Measurements from ENCODE around the gene MAP3K7CL. TPM values are rescaled to one million over a fixed set of nuclear protein-coding genes. Genes with fewer than 3 reads are reported as not detected.

The MAP3K7CL gene
- total RNA-seq, 1 donor from 2014 or later = 1.2 TPM

- H3K9me3 Mint-ChIP-seq (ENCODE audit: unreplicated experiment) = peaks cover 1% of the 10 kb centered on the region
- no peaks in the 10 kb centered on the region for H3K27me3 Mint-ChIP-seq (ENCODE audit: unreplicated experiment)
- no peaks in the 10 kb centered on the region for H3K4me1 Mint-ChIP-seq (ENCODE audit: low read depth, unreplicated experiment)
- no peak for TF ChIP-seq CTCF (IDR thresholded peaks at IDR 0.05; ENCODE audit: partially characterized antibody, unreplicated experiment)
- DNase-seq = no peak
- H3K27ac Mint-ChIP-seq (ENCODE audit: unreplicated experiment) = no peak overlapping the region
- no peak overlapping the region for H3K4me3 Mint-ChIP-seq (ENCODE audit: unreplicated experiment)
- no peaks in the 10 kb centered on the region for H3K36me3 Mint-ChIP-seq (ENCODE audit: unreplicated experiment)
These were observed 53.6 kb downstream of the MAP3K7CL start for GRCh38 chr21:29184037-29184436.

- no peak for TF ChIP-seq CTCF (IDR thresholded peaks at IDR 0.05; ENCODE audit: partially characterized antibody, unreplicated experiment)
- Mint-ChIP-seq H3K27me3 (ENCODE audit: unreplicated experiment) (no peaks in the 10 kb centered on the region), H3K27ac (ENCODE audit: unreplicated experiment) (no peak overlapping the region), H3K4me3 (ENCODE audit: unreplicated experiment) (no peak overlapping the region), H3K9me3 (ENCODE audit: unreplicated experiment) (peaks cover 1% of the 10 kb centered on the region), H3K36me3 (ENCODE audit: unreplicated experiment) (no peaks in the 10 kb centered on the region), H3K4me1 (ENCODE audit: low read depth, unreplicated experiment) (no peaks in the 10 kb centered on the region)
- DNase-seq = no peak
These were observed 54.7 kb downstream of the MAP3K7CL start for GRCh38 chr21:29185172-29185571.

- no peak for DNase-seq
- no peaks in the 10 kb centered on the region for H3K4me1 Mint-ChIP-seq (ENCODE audit: low read depth, unreplicated experiment)
- H3K36me3 Mint-ChIP-seq (ENCODE audit: unreplicated experiment) = no peaks in the 10 kb centered on the region
These were observed 55.2 kb downstream of the MAP3K7CL start for GRCh38 chr21:29185633-29186032.

GRCh38 chr21:29186246-29186645, 55.8 kb downstream of the MAP3K7CL start:
- Mint-ChIP-seq H3K4me3 (ENCODE audit: unreplicated experiment) (no peak overlapping the region), H3K4me1 (ENCODE audit: low read depth, unreplicated experiment) (no peaks in the 10 kb centered on the region)

More at GRCh38 chr21:29185633-29186032, 55.2 kb downstream of the MAP3K7CL start:
- no peaks in the 10 kb centered on the region for H3K27me3 Mint-ChIP-seq (ENCODE audit: unreplicated experiment)
- no peak overlapping the region for H3K27ac Mint-ChIP-seq (ENCODE audit: unreplicated experiment)
- H3K9me3 Mint-ChIP-seq (ENCODE audit: unreplicated experiment) = peaks cover 1% of the 10 kb centered on the region
- TF ChIP-seq CTCF (IDR thresholded peaks at IDR 0.05; ENCODE audit: partially characterized antibody, unreplicated experiment) = no peak
- H3K4me3 Mint-ChIP-seq (ENCODE audit: unreplicated experiment) = no peak overlapping the region

GRCh38 chr21:29187944-29188343, 57.5 kb downstream of the MAP3K7CL start:
- no peak for TF ChIP-seq CTCF (IDR thresholded peaks at IDR 0.05; ENCODE audit: partially characterized antibody, unreplicated experiment)
- no peaks in the 10 kb centered on the region for H3K36me3 Mint-ChIP-seq (ENCODE audit: unreplicated experiment)
- no peak for DNase-seq
- H3K4me3 Mint-ChIP-seq (ENCODE audit: unreplicated experiment) = no peak overlapping the region
- no peaks in the 10 kb centered on the region for H3K27me3 Mint-ChIP-seq (ENCODE audit: unreplicated experiment)
- H3K9me3 Mint-ChIP-seq (ENCODE audit: unreplicated experiment) = no peaks in the 10 kb centered on the region
- H3K27ac Mint-ChIP-seq (ENCODE audit: unreplicated experiment) = no peak overlapping the region
- H3K4me1 Mint-ChIP-seq (ENCODE audit: low read depth, unreplicated experiment) = no peaks in the 10 kb centered on the region

More at GRCh38 chr21:29186246-29186645, 55.8 kb downstream of the MAP3K7CL start:
- H3K9me3 Mint-ChIP-seq (ENCODE audit: unreplicated experiment) = peaks cover 1% of the 10 kb centered on the region
- H3K27me3 Mint-ChIP-seq (ENCODE audit: unreplicated experiment) = no peaks in the 10 kb centered on the region
- no peaks in the 10 kb centered on the region for H3K36me3 Mint-ChIP-seq (ENCODE audit: unreplicated experiment)
- no peak overlapping the region for H3K27ac Mint-ChIP-seq (ENCODE audit: unreplicated experiment)
- no peak for TF ChIP-seq CTCF (IDR thresholded peaks at IDR 0.05; ENCODE audit: partially characterized antibody, unreplicated experiment)
- DNase-seq = no peak
